Gastrocnemius medialis (tissue), 4 donors: Measurements from ENCODE around the gene THSD4. TPM values are rescaled to one million over a fixed set of nuclear protein-coding genes. Genes with fewer than 3 reads are reported as not detected.
A peak's percentile ranks its signal among the peaks of the same experiment; 100 is the strongest.

Experiments used
- ATAC-seq, 2 donors: fragments of 150-250 bp; one replicate each; pipeline ENCODE4 v1.9.1; 2016
- DNase-seq, 2 donors: peaks; one replicate each; pipeline ENCODE4 v3.0.0-alpha.2; 2019
- H3K27ac ChIP-seq, 4 donors: fragments of 200-600 bp; sonication (generic); 1 replicate in 1 of 4; 2 replicates in 3 of 4; pipeline ENCODE4 v1.5.1; 2016 to 2018; ENCODE audit warnings: mild to moderate bottlenecking in 2 of 4, moderate library complexity in 1 of 4
- H3K27me3 ChIP-seq, 3 donors: fragments of 200-600 bp; sonication (generic) in 2 of 3; 1 replicate in 1 of 3; 2 replicates in 2 of 3; pipeline versions ENCODE4 v1.5.1 to v1.6.0; 2016 to 2019; ENCODE audit warnings: mild to moderate bottlenecking in 1 of 3, moderate library complexity in 1 of 3
- H3K36me3 ChIP-seq, 2 donors: fragments of 200-600 bp; sonication (generic) in 1 of 2; one replicate each; pipeline ENCODE4 v1.5.1; 2017 to 2018
- H3K4me1 ChIP-seq, 2 donors: fragments of 200-600 bp; sonication (generic) in 1 of 2; one replicate each; pipeline ENCODE4 v1.5.1; 2016 to 2017; ENCODE audit warnings: mild to moderate bottlenecking in 2 of 2
- H3K4me3 ChIP-seq, 4 donors: fragments of 200-600 bp; sonication (generic) in 3 of 4; 1 replicate in 1 of 4; 2 replicates in 3 of 4; pipeline ENCODE4 v1.5.1; 2016 to 2019; ENCODE audit warnings: mild to moderate bottlenecking in 2 of 4
- H3K9me3 ChIP-seq, 3 donors: fragments of 200-600 bp; sonication (generic) in 2 of 3; 1 replicate in 1 of 3; 2 replicates in 2 of 3; pipeline ENCODE4 v1.5.1; 2016 to 2019
- POLR2A ChIP-seq, 2 donors: fragments of 450-650 bp; IDR thresholded peaks; one replicate each; pipeline ENCODE4 v1.6.1; 2017; ENCODE audit warnings: antibody characterized with exemption in 2 of 2, mild to moderate bottlenecking in 2 of 2, moderate library complexity in 2 of 2
- in situ Hi-C, 4 donors: fragments of 200-750 bp; cut with MboI; loops; one replicate each; pipeline versions ENCODE4 v1.15.0 to v1.8.0; 2017; ENCODE audit warnings: low sequenced_read_pairs in 4 of 4
- intact Hi-C: fragments of 100-400 bp; cut with DNase I; formaldehyde crosslinking; loops from one replicate; pipeline ENCODE4 v1.15.1; 2023; ENCODE audit warnings: low total_unique reads
- total RNA-seq, 4 donors: library from RNA; depleted of rRNA; stranded (reverse); fragments of >200 nt; gene quantifications; one replicate each; pipeline versions ENCODE4 v1.1.0 to v1.2.3, GENCODE V29; 2016
- TF ChIP-seq, protein P1 (sequence below), 5 experiments: fragments of 450-650 bp in 3 of 5; fragments of 200-600 bp in 2 of 5; sonication (generic) in 2 of 5; IDR thresholded peaks in 4 of 5; conservative IDR thresholded peaks in 1 of 5; 1 replicate in 4 of 5; 2 replicates in 1 of 5; pipeline ENCODE4 v1.5.1; 2016 to 2019; ENCODE audit warnings: antibody characterized with exemption in 5 of 5, mild to moderate bottlenecking in 3 of 5, moderate library complexity in 3 of 5

THSD4 gene
- total RNA-seq, 4 donors from 2014 or later, result 0.35 to 3.1 (median 0.60) TPM

DNA sequence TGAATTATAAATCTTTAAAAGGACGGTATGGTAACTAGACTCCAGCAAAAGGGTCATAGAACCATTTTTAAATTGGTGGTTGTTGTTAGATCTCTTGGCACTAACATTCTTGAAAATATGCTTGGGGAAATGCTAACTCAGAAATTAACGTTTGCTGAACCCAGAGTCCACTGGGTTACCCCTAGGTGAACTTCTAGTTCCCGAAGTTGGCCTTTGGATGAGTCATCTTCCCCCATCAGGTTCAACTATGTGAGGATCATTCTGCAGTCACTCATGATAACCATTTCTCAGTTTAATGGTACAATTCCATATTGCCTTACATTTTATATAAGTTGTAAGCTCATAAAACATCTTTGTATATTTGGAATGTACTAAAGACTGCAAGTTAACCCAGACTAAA, 204.7 kb downstream of the THSD4 start:
- Histone ChIP-seq H3K27ac (no peak overlapping the region), H3K9me3 (no peaks in the 10 kb centered on the region), H3K36me3 (no peaks in the 10 kb centered on the region), H3K4me3 (no peak overlapping the region), H3K27me3 (no peaks in the 10 kb centered on the region), H3K4me1 (no peaks in the 10 kb centered on the region)
- intact Hi-C loops (no loop called here), in situ Hi-C loops (no loop called here)
- TF ChIP-seq, protein P1, sequence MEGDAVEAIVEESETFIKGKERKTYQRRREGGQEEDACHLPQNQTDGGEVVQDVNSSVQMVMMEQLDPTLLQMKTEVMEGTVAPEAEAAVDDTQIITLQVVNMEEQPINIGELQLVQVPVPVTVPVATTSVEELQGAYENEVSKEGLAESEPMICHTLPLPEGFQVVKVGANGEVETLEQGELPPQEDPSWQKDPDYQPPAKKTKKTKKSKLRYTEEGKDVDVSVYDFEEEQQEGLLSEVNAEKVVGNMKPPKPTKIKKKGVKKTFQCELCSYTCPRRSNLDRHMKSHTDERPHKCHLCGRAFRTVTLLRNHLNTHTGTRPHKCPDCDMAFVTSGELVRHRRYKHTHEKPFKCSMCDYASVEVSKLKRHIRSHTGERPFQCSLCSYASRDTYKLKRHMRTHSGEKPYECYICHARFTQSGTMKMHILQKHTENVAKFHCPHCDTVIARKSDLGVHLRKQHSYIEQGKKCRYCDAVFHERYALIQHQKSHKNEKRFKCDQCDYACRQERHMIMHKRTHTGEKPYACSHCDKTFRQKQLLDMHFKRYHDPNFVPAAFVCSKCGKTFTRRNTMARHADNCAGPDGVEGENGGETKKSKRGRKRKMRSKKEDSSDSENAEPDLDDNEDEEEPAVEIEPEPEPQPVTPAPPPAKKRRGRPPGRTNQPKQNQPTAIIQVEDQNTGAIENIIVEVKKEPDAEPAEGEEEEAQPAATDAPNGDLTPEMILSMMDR (IDR thresholded peaks at IDR 0.05 in 4 of 5, conservative IDR thresholded peaks at IDR 0.05 in 1 of 5), result no peak
- TF ChIP-seq POLR2A (IDR thresholded peaks at IDR 0.05), result no peak
- no peak for ATAC-seq
- no peak for DNase-seq

DNA sequence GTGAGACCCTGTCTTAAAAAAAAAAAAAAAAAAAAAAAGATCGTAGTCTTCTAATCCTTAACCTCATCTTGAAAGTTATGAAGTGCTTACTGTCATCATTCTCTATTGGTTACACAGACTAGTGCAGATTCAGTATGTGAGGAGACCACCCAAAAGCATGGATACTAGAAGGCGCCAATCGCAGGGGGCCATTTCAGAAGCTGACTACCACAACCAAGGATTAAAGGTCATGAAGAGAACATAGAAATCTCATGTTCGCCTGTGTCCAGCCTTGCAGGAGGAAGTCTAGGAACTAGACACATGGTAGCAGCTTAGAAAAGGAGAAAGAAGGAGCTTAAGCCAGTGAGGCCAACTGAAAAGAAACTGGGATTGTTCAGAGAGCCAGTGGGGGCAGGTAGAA, 207.8 kb downstream of the THSD4 start:
- no peak overlapping the region for H3K27ac ChIP-seq
- no peaks in the 10 kb centered on the region for H3K36me3 ChIP-seq
- ATAC-seq (no peak), DNase-seq (no peak)
- TF ChIP-seq, protein P1 (IDR thresholded peaks at IDR 0.05 in 4 of 5, conservative IDR thresholded peaks at IDR 0.05 in 1 of 5), result no peak
- TF ChIP-seq POLR2A (IDR thresholded peaks at IDR 0.05), result no peak
- peaks cover 0 to under 1% of the 10 kb centered on the region in 2 donors for H3K4me1 ChIP-seq
- H3K27me3 ChIP-seq, result no peaks in the 10 kb centered on the region
- in situ Hi-C loops, result no loop called here
- H3K4me3 ChIP-seq, result no peak overlapping the region
- intact Hi-C loops, result no loop called here
- H3K9me3 ChIP-seq, result no peaks in the 10 kb centered on the region

DNA sequence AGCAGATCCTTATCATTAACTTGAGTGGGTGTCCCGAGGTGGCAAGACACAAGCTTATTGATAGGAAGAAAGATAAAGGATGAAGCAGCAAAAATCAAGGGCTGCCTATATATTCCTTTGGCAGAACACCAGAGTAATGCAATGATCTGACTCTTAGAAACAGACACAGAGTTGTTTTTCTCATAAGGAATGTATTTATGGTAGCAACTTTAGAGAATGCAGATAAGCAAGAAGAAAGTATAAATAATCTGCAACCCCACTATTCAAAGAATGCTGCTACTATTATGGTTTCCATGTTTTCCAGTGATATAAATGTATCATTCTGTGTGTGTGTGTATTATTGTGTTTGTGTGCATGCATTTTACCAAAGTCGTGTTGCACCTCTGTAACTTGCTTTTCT, 208.3 kb downstream of the THSD4 start:
- Histone ChIP-seq H3K4me1 (peaks cover under 1 to 5% of the 10 kb centered on the region in 2 donors), H3K4me3 (no peak overlapping the region), H3K27ac (no peak overlapping the region), H3K27me3 (no peaks in the 10 kb centered on the region), H3K9me3 (no peaks in the 10 kb centered on the region), H3K36me3 (no peaks in the 10 kb centered on the region)
- TF ChIP-seq POLR2A (IDR thresholded peaks at IDR 0.05), result no peak
- TF ChIP-seq, protein P1 (IDR thresholded peaks at IDR 0.05 in 4 of 5, conservative IDR thresholded peaks at IDR 0.05 in 1 of 5), result no peak
- in situ Hi-C loops (no loop called here), intact Hi-C loops (no loop called here)
- DNase-seq (no peak), ATAC-seq (no peak)

DNA sequence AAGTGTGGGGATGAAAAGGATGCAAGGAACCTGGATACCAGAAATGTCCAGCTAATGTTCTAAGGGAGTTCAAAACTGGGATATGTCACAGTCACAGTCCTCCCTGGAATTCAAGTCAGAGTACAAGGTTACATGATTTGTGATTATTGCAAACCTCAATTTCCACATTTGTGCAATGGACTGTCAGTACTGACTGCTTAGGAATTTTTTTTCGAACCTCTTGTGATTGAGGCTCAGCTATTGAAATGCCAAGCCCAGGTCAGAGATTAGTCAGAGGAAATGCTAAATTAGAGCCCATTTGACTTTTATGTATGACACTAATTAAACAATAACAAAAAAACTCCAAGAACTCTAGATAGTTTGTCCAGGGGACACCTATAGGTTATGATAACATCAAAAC, 210.2 kb downstream of the THSD4 start:
- no peak for DNase-seq
- no peaks in the 10 kb centered on the region for H3K36me3 ChIP-seq
- in situ Hi-C loops, result loop anchor here in 1 of 4 donors (25.0 kb wide), 1 partner anchor 213 kb away; the partner anchor contains the start of gene THSD4
- H3K4me3 ChIP-seq, result no peak overlapping the region
- H3K27ac ChIP-seq, result no peak overlapping the region
- ATAC-seq, result no peak
- no peak for TF ChIP-seq POLR2A (IDR thresholded peaks at IDR 0.05)
- TF ChIP-seq, protein P1 (IDR thresholded peaks at IDR 0.05 in 4 of 5, conservative IDR thresholded peaks at IDR 0.05 in 1 of 5), result no peak
- H3K4me1 ChIP-seq, result peaks cover 14 to 21% of the 10 kb centered on the region in 2 donors
- no peaks in the 10 kb centered on the region for H3K27me3 ChIP-seq
- no peaks in the 10 kb centered on the region for H3K9me3 ChIP-seq
- intact Hi-C loops, result loop anchor here (5.0 kb wide), 3 partner anchors 48 to 198 kb away; no protein-coding TSS in a partner anchor

DNA sequence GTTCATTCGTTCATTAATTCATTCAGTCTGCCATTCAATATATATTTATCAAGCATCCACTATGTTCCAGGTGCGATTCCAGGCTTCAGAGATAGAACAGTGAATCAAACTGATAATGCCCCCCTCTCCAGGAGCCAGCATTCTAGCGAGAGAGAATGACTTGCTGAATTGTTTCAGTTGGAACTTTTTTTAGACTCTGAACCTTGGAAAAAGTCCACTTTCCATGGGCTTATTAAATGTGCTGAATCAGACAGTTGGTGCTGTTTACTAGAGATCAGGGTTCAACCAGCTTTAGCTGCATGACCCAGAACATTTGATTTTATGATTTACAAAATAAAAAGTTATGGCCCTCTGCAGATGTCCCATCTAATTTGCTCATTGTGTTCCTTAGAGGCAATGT, 213.2 kb downstream of the THSD4 start:
- Histone ChIP-seq H3K27me3 (no peaks in the 10 kb centered on the region), H3K27ac (peak overlapping the region in 3 of 4 donors; percentile 70 to 83 (median 79)), H3K4me1 (peaks cover 18 to 31% of the 10 kb centered on the region in 2 donors), H3K36me3 (no peaks in the 10 kb centered on the region), H3K9me3 (no peaks in the 10 kb centered on the region), H3K4me3 (no peak overlapping the region)
- no peak for TF ChIP-seq POLR2A (IDR thresholded peaks at IDR 0.05)
- TF ChIP-seq, protein P1 (IDR thresholded peaks at IDR 0.05 in 4 of 5, conservative IDR thresholded peaks at IDR 0.05 in 1 of 5), result no peak
- ATAC-seq (no peak), DNase-seq (no peak)
- in situ Hi-C loops (loop anchor here in 1 of 4 donors (25.0 kb wide), 1 partner anchor 216 kb away; the partner anchor contains the start of gene THSD4), intact Hi-C loops (loop anchor here (2.0 to 5.0 kb wide), 4 partner anchors 51 to 214 kb away; partner anchors contain the start of gene THSD4)
